Measurements from ENCODE around the gene IL1RAP.
"Not testable (repeated sequence)": the region's sequence is repeated elsewhere in the genome, so short reads cannot be mapped to it uniquely, and the experiment has no call there.

IL1RAP gene

DNA sequence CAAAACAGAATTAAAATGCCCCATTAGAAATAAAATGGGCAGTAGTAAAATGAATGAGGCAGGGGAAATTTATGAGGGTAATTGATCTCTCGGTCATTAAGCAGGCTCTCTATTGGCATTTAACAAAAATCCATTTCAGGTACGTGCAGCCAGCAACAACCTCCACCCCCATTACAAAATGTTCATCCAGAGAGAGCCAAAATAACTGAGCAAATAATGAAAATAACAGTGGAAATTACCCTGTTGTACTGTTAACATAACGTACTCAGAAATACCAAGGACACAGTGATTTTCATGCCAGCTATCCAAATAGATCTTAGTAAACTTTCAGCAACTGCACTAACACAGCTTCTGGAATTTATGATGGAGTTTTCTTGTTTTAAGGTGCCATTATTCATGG, 127.7 kb downstream of the IL1RAP start:
- Histone ChIP-seq H3K36me3 (ENCODE audit: insufficient read depth, low read length) (no peaks in the 10 kb centered on the region), H3K4me1 (ENCODE audit: insufficient read depth, low read length) (peaks cover 15% of the 10 kb centered on the region), H3K9me3 (ENCODE audit: control insufficient read depth, insufficient read depth, low read length) (no peaks in the 10 kb centered on the region), H3K9ac (ENCODE audit: low read depth, low read length) (no peak overlapping the region)

DNA sequence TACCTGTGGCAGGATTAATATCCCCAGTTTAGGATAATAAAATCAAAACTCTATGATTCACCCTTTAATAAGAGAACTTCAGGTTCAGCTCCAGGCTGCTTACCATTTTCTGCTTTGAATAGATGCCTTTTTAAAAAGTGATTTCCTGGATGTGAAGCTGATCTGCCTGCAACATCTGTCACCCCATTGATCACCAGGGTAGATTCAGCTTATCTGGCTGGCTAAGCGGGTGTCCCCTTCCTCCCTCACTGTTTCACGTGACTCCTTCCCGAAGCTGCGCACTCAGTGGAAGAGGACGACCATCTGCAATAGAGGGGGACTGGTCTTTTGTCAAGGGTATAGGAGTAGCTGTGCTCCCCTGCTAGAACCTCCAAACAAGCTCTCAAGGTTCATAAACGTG, 128.1 kb downstream of the IL1RAP start:
- Histone ChIP-seq H3K9ac (ENCODE audit: low read depth, low read length) (no peak overlapping the region), H3K9me3 (ENCODE audit: control insufficient read depth, insufficient read depth, low read length) (no peaks in the 10 kb centered on the region), H3K4me1 (ENCODE audit: insufficient read depth, low read length) (peaks cover 15% of the 10 kb centered on the region), H3K36me3 (ENCODE audit: insufficient read depth, low read length) (no peaks in the 10 kb centered on the region)

DNA sequence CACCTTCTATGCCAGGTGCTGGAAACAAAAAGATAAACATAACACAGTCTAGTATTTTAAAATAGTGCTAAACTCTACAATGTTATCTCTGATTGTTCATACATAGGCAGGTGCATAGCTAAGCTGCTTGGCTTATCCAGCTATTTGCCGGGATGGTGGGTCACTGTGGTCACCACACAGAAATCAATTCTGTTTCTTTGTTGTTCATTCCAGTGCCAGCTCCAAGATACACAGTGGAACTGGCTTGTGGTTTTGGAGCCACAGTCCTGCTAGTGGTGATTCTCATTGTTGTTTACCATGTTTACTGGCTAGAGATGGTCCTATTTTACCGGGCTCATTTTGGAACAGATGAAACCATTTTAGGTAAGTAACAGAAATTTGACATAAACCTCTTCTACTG, 130.2 kb downstream of the IL1RAP start:
- Histone ChIP-seq H3K4me1 (ENCODE audit: insufficient read depth, low read length) (peaks cover 11% of the 10 kb centered on the region), H3K36me3 (ENCODE audit: insufficient read depth, low read length) (no peaks in the 10 kb centered on the region), H3K9ac (ENCODE audit: low read depth, low read length) (no peak overlapping the region), H3K9me3 (ENCODE audit: control insufficient read depth, insufficient read depth, low read length) (no peaks in the 10 kb centered on the region)

DNA sequence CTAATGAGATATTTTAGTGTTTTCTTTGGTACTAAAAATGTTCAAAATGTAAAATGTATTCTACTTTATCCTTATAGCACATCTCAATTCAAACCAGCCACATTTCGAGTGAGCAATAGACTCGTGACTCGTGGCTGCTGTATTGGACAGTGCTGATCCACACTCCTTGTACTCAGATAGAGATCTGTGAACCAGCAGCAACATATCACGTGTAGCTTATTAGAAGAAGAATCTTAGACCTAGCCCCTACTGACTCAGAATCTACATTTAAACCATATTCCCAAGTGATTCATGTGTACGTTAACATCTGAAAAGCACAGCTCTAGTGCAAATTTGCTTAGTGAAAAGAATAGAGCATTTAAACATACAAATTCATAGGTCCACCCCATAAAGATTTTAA, 130.9 kb downstream of the IL1RAP start:
- no peak overlapping the region for H3K9ac ChIP-seq (ENCODE audit: low read depth, low read length)
- H3K9me3 ChIP-seq (ENCODE audit: control insufficient read depth, insufficient read depth, low read length): no peaks in the 10 kb centered on the region
- H3K36me3 ChIP-seq (ENCODE audit: insufficient read depth, low read length): no peaks in the 10 kb centered on the region
- peaks cover 11% of the 10 kb centered on the region for H3K4me1 ChIP-seq (ENCODE audit: insufficient read depth, low read length)

DNA sequence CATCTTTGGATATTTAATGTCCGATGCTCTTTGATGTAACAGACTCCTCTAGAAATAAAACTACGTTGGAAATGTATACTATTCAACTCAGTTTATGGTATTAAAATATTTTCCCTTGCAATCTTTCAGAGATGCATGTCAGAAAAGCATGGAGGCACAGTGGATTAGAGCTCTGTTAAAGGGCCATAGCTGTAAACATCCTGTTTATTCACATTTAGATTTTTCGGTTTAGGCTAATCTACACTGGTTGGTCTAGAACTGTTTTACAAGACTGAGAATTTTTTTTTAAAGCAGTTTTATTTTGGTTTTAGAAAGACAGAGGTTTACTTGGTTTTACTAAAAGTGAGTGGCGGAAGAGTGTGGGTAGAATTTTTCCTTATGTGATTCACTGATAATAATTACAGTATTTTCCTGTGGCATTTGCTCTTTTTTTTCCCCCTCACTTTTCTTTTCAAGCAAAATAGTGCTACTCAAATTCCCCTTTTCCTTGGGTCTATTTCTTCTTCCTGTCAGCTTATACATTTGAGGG, 132.1 kb downstream of the IL1RAP start:
- H3K36me3 ChIP-seq (ENCODE audit: insufficient read depth, low read length): no peaks in the 10 kb centered on the region
- H3K9me3 ChIP-seq (ENCODE audit: control insufficient read depth, insufficient read depth, low read length): no peaks in the 10 kb centered on the region
- no peak overlapping the region for H3K9ac ChIP-seq (ENCODE audit: low read depth, low read length)
- H3K4me1 ChIP-seq (ENCODE audit: insufficient read depth, low read length): peaks cover 11% of the 10 kb centered on the region

DNA sequence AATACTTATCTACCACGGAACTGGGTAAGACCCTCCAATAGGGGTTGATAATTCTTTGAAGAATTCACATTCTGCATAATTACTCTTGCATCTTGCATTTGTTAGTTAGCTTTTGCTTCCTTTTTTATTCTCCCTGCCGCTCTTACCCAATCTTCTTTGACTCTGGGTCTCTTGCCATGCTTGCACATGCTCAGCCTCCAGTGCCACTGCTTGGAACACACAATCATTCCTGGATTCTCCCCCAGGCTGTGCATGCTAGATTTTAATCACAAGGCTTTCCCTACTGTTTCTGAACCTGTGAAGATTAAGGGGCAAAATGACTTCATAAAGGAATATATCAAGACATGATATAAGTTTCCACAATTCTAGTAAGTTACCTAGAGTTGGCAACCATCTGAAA, 133.1 kb downstream of the IL1RAP start:
- Histone ChIP-seq H3K36me3 (ENCODE audit: insufficient read depth, low read length) (no peaks in the 10 kb centered on the region), H3K4me1 (ENCODE audit: insufficient read depth, low read length) (peaks cover 11% of the 10 kb centered on the region), H3K9me3 (ENCODE audit: control insufficient read depth, insufficient read depth, low read length) (no peaks in the 10 kb centered on the region), H3K9ac (ENCODE audit: low read depth, low read length) (no peak overlapping the region)

DNA sequence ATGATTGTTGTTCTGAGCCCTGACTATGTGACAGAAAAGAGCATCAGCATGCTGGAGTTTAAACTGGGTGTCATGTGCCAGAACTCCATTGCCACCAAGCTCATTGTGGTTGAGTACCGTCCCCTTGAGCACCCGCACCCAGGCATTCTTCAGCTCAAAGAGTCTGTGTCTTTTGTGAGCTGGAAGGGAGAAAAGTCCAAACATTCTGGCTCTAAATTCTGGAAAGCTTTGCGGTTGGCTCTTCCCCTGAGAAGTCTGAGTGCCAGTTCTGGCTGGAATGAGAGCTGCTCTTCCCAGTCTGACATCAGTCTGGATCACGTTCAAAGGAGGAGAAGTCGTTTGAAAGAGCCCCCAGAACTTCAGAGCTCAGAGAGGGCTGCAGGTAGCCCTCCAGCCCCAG, 142.0 kb downstream of the IL1RAP start:
- H3K9ac ChIP-seq (ENCODE audit: low read depth, low read length): no peak overlapping the region
- H3K36me3 ChIP-seq (ENCODE audit: insufficient read depth, low read length): no peaks in the 10 kb centered on the region
- no peaks in the 10 kb centered on the region for H3K4me1 ChIP-seq (ENCODE audit: insufficient read depth, low read length)
- peaks cover 9% of the 10 kb centered on the region for H3K9me3 ChIP-seq (ENCODE audit: control insufficient read depth, insufficient read depth, low read length)

DNA sequence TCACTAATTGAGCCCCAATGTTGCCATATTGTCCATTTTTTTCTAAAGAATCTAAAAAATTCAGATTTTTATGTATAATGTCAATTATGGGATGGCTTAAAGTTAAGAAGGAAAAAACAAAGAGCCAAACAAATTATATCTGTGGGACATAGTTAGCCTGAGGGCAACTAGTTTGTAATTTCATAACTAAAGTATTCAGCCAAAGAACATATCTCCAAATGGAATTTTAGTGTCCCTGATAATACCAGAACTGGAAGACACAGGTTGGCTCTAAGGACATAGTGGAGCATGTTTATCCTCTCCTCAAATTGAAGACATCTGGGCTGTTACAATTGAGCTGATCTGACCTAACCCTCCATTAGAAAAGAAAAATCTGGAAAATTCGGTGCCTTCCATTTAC, 144.2 kb downstream of the IL1RAP start:
- no peaks in the 10 kb centered on the region for H3K36me3 ChIP-seq (ENCODE audit: insufficient read depth, low read length)
- H3K9me3 ChIP-seq (ENCODE audit: control insufficient read depth, insufficient read depth, low read length): peaks cover 9% of the 10 kb centered on the region
- H3K4me1 ChIP-seq (ENCODE audit: insufficient read depth, low read length): no peaks in the 10 kb centered on the region
- H3K9ac ChIP-seq (ENCODE audit: low read depth, low read length): no peak overlapping the region

DNA sequence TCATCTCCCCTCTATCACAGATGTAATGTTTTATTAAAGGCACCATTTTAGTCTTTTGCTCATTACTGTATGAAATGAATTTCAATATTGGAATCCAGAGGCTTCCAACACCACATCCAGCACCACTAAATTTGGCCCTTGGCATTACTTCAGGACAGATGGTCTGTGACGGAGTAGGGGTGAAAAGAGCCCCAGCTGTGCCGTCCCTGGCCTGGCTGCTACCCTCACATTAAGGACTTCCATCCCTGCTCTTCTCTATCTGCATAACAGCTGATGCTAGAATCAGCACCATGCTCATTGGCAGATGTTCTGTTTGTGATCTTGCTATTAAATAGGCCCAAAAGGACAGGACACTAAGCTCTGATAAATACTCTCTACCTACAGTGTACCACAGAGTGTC, 152.9 kb downstream of the IL1RAP start:
- Histone ChIP-seq H3K36me3 (ENCODE audit: insufficient read depth, low read length) (no peaks in the 10 kb centered on the region), H3K9me3 (ENCODE audit: control insufficient read depth, insufficient read depth, low read length) (no peaks in the 10 kb centered on the region), H3K9ac (ENCODE audit: low read depth, low read length) (no peak overlapping the region), H3K4me1 (ENCODE audit: insufficient read depth, low read length) (no peaks in the 10 kb centered on the region)

DNA sequence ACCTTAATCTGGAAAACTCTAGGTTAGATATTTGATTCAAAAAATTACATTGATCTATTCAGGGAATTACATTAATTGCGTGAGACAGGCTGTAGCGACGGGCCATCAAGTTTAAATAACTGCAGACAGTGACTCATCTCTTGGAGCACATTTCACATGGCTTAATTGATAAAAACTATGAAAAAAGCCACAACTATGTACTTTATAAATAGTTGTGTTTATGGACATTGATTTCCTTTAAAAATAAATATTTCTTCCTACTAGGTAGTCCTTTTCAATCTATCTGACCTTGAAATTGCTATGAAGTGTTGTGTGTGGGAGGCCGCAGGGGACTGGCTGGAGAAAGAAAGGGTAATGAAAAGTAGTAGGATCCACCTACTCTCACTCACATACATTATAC, 157.8 kb downstream of the IL1RAP start:
- no peaks in the 10 kb centered on the region for H3K9me3 ChIP-seq (ENCODE audit: control insufficient read depth, insufficient read depth, low read length)
- no peak overlapping the region for H3K9ac ChIP-seq (ENCODE audit: low read depth, low read length)

DNA sequence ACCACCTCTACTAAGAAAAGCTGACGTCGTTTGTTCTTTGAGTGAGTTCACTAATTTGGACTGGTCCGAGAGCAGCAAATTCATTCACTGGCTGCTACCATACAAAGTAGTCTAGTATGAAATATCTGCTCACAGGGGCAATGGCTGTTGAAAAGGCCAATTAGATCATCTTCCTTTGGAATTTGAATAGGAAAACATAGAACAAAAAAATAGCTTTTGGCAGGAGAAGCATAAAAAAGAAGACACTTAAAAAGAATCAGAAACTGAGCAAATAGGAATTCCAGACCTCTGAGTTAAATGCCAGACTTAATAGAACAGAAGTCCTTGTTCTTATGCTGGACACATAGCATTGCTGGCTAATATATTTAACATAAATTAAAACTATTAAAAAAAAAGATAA, 159.3 kb downstream of the IL1RAP start:
- no peaks in the 10 kb centered on the region for H3K36me3 ChIP-seq (ENCODE audit: insufficient read depth, low read length)

More for the DNA sequence above, 157.8 kb downstream of the IL1RAP start:
- no peaks in the 10 kb centered on the region for H3K4me1 ChIP-seq (ENCODE audit: insufficient read depth, low read length)
- no peaks in the 10 kb centered on the region for H3K36me3 ChIP-seq (ENCODE audit: insufficient read depth, low read length)

DNA sequence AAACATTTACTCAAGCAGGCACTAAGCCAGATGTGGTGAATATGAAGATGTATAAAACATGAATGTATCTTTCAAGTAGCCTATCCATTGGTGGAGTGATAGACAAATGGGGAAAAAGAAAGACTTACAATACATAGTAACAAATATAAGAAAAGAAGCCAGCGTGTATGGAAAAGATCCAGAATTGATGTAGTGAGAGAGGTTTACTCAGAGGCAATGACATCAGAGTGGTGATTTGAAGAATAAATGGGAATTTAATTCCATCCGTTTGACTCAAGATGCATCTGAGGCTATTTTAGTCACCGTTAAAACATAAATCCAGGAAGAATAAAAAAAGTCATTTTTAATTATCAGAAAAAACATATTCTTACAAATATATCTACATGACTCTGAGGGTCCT, 162.6 kb downstream of the IL1RAP start:
- H3K4me1 ChIP-seq (ENCODE audit: insufficient read depth, low read length): no peaks in the 10 kb centered on the region
- H3K36me3 ChIP-seq (ENCODE audit: insufficient read depth, low read length): no peaks in the 10 kb centered on the region
- H3K9me3 ChIP-seq (ENCODE audit: control insufficient read depth, insufficient read depth, low read length): 0 out of 2 replicates have a peak, but pooled peaks cover 4% of the 10 kb centered on the region
- no peak overlapping the region for H3K9ac ChIP-seq (ENCODE audit: low read depth, low read length)

More for the DNA sequence above, 159.3 kb downstream of the IL1RAP start:
- H3K4me1 ChIP-seq (ENCODE audit: insufficient read depth, low read length): no peaks in the 10 kb centered on the region
- 0 out of 2 replicates have a peak, but pooled peaks cover 4% of the 10 kb centered on the region for H3K9me3 ChIP-seq (ENCODE audit: control insufficient read depth, insufficient read depth, low read length)
- no peak overlapping the region for H3K9ac ChIP-seq (ENCODE audit: low read depth, low read length)

DNA sequence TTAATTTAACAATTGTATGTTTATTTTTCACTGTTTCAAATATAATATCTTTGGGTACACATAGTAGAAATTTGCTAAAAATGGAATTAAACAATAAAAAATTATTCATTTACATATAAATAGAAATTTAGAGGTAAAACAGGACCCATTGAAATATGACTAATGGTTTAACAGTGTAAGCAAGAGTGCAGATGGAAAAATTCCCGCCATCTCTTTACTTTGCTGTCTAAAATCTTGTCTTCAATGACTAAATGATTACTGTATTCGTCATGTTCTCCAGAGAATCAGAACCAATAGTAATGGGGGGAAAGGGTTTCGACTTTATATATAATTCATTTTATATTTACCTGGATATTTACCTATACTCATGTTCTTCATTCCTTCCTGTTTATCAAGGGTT, 163.1 kb downstream of the IL1RAP start:
- H3K9ac ChIP-seq (ENCODE audit: low read depth, low read length): no peak overlapping the region
- H3K9me3 ChIP-seq (ENCODE audit: control insufficient read depth, insufficient read depth, low read length): 0 out of 2 replicates have a peak, but pooled peaks cover 4% of the 10 kb centered on the region
- H3K4me1 ChIP-seq (ENCODE audit: insufficient read depth, low read length): no peaks in the 10 kb centered on the region
- no peaks in the 10 kb centered on the region for H3K36me3 ChIP-seq (ENCODE audit: insufficient read depth, low read length)

DNA sequence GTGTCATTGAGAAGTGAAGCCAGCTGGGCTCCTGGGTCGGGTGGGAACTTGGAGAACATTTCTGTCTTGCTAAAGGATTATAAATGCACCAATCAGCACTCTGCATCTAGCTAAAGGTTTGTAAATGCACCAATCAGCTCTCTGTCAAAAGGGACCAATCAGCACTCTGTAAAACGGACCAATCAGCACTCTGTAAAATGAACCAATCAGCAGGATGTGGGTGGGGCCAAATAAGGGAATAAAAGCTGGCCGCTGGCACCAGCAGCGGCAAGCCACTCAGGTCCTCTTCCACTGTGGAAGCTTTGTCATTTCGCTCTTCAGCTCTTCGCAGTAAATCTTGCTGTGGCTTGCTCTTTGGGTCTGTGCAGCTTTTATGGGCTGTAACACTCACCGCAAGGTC, 164.0 kb downstream of the IL1RAP start:
- H3K36me3 ChIP-seq (ENCODE audit: insufficient read depth, low read length); H3K9me3 ChIP-seq (ENCODE audit: control insufficient read depth, insufficient read depth, low read length): not testable (repeated sequence)

DNA sequence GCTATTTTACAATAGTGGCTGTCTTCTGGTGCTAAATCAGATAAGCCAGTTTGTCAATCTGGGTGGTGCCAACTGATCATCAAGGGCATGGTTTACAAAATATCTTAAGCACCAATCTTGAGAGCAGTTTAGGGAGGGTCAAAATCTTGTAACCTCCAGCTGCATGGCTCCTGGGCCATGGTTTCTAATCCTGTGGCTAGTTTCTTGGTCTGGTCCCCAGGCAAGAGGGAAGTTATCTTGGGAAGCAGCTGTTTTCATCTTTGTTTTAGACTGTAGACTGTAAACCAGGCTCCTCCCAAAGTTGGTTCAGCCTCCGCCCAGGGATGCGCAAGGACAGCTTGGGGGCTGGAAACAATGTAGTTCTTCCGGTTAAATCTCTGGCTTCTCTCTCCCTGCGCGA, 166.8 kb downstream of the IL1RAP start:
- H3K9me3 ChIP-seq (ENCODE audit: control insufficient read depth, insufficient read depth, low read length): 0 out of 2 replicates have a peak, but pooled peaks cover 4% of the 10 kb centered on the region
- H3K4me1 ChIP-seq (ENCODE audit: insufficient read depth, low read length): no peaks in the 10 kb centered on the region
- no peaks in the 10 kb centered on the region for H3K36me3 ChIP-seq (ENCODE audit: insufficient read depth, low read length)
- H3K9ac ChIP-seq (ENCODE audit: low read depth, low read length): no peak overlapping the region

More for the DNA sequence above, 164.0 kb downstream of the IL1RAP start:
- H3K4me1 ChIP-seq (ENCODE audit: insufficient read depth, low read length); H3K9ac ChIP-seq (ENCODE audit: low read depth, low read length): not testable (repeated sequence)

DNA sequence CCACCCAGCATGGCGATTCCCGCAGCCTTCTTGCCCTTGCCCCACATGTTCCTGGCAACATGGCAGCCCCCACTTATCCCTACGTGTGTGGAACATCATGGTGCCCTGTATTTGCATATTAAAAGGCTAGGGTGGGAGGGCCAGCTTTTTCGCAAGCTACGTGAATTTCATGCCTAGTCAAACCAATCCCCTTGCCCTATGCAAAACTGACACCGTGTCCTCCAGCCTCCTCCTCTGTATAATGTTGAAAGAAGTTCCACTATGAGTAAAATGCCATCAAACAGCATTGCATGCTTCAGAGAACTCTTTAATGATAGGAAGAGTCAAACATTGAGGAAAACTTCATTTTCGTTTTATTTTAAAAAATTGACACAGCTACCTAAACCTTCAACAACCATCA, 170.9 kb downstream of the IL1RAP start:
- H3K9ac ChIP-seq (ENCODE audit: low read depth, low read length): no peak overlapping the region
- H3K9me3 ChIP-seq (ENCODE audit: control insufficient read depth, insufficient read depth, low read length): no peaks in the 10 kb centered on the region
- no peaks in the 10 kb centered on the region for H3K4me1 ChIP-seq (ENCODE audit: insufficient read depth, low read length)
- no peaks in the 10 kb centered on the region for H3K36me3 ChIP-seq (ENCODE audit: insufficient read depth, low read length)
